Eye (tissue), 1 donor: ENCODE results near the gene SYT14.

Source experiments
- DNase-seq: peaks from one replicate; pipeline ENCODE4 v3.0.0-alpha.2; 2015

The SYT14 gene

GRCh38 chr1:210214573-210215409 lies 276.8 kb downstream of the SYT14 start:
- DNase-seq, result no peak

DNA sequence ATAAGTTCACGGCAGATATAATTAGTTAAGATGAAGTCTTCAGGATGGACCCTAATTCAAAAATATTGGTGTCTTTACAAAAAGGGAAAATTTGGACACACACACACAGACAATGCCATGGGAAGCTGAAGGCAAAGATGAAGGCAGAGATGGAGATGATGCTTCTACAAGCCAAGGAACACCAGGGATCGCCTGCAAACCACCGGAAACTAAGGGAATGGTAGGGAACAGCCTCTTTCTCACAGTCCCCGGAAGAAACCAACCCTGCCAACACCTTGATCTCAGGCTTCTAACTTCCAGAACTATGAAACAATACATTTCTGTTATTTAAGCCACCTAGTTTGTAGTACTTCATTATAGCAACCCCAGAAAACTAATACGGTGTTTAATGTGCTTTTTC lies 279.5 kb downstream of the SYT14 start:
- no peak for DNase-seq

DNA sequence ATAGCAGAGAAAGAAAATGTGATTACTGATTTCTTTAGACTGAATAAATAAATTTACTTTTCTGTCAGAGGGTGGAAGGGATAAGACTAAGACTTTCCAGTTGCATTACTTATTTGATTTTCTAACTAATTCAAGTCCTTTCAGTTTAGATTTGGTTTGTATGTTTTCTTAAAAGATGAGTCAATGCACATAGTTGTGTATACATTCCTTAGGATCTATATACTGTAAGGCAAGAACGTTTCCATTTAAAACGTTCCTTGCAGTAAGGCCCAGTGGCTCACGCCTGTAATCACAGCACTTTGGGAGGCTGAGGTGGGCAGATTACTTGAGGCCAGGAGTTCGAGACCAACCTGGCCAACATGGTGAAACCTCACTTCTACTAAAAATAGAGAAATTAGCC lies 280.0 kb downstream of the SYT14 start:
- DNase-seq, result no peak
